IPS-NIHi7 (cell line): Measurements from ENCODE around the gene BAK1.

Experiments
- DNase-seq: peaks from one replicate; pipeline ENCODE4 v3.0.0; 2012; ENCODE audit warnings: mixed read lengths; ENCODE audit errors: extremely low spot score

Gene BAK1

DNA sequence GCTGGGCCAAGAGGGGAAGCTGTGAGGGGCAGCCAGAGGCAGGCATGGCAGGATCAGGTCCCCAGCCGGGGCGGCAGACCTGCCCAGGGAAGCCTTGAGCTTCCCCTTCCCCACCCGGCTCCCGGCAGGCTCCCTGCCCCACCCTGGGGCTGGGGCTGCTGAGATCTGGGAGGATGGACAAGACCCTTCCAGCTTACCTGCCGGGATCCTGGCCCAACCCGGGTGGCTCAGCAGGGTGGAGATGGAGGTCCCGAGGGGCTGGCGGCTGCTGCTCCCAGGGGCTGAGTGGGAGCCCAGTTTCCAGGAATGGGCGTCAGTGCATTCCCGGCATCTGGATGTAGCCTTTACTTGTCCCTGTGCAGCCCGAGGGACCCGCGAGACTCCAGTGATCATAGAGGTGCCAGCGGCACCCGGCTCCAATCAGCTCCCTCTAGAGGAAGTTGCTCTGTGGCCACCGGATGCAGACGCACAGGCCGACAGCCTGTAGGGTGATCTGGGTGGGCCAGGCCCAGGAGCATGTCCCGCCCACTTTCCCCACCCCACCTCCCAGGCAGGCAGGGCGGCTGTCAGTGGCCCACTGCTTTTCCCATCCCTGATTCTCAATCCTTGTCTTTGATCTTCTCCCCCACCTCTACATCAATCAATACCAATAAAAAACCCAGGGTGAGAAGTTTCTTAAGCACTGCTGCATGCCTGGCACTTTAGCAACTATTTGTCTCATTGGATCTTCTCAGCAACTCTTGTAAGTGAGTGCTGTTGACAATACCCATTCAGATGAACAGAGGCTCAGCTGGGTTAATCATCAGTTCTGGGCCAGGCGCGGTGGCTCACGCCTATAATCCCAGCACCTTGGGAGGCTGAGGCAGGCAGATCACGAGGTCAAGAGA is at the start of gene BAK1:
BAK1 (minus strand) TSS at position 449 of the 887 bp plus-strand sequence. CDS start 2,672 bp downstream, outside the sequence.
- DNase-seq, result peak; percentile 99

DNA sequence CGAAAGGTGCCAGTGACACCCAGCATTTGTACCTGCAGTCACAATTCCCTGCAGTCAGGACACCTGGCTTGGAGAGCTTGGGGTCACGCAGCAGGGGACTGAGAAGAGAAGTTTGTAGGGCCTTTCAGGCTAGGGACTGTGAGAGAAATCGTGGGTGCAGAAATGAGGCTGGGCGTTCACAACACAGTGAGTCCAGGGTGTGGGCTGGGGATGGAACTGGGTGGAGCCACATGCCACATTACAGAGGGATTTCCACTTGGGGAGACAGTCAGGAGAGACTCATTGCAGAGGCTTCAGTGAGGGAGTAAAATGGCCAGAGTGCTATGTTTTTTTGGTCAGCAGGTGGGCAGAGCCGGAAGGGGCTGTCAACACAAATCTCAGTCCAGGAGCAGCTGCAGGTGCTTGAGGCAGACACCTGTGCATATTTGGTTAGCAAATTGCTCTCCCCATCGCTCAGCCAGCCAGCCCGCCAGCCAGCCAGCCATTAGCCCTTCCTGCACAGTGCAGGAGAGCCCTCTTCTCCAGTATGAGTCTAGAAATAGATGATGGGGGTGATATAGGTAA is 48.4 kb upstream of the BAK1 start:
- DNase-seq, result no peak

DNA sequence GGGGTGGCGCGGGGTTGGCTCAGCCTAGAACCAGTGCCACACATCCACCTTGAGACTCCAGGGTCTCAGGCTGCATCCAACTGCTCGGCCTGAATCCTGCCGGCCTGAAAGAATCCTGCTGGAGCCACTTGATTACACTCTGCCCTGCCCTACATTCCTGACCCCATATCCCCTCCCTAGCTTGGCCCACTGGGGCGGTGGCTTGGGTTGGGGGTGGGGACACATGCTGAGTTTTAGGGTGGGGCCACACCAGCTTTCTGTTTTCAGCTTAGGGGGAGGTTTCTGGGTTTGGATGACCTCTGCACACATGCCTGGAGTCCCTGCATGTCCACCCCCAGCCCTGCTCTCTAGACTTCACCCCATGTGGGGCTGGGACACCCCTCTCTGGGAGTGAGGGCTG is 47.8 kb upstream of the BAK1 start:
- no peak for DNase-seq

DNA sequence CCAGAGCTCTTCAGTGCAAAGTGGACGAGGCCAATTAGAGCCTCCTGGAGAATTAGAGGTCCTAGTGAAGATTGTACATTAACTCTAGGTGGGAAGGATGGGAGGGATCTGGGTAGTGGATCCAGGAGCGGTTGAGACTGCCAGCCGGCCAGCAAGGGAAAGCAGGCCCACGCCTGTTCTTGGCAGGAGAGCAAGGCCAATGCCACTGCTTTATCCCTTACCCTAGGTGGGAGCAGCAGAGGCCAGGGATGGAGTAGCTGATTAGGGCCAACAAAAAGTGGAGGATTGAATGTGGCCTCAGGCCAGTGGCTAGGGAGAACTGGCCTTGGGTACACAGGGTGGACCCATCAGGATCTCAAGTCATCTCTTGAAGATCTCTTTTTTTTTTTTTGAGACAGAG is 44.8 kb upstream of the BAK1 start:
- DNase-seq, result no peak

DNA sequence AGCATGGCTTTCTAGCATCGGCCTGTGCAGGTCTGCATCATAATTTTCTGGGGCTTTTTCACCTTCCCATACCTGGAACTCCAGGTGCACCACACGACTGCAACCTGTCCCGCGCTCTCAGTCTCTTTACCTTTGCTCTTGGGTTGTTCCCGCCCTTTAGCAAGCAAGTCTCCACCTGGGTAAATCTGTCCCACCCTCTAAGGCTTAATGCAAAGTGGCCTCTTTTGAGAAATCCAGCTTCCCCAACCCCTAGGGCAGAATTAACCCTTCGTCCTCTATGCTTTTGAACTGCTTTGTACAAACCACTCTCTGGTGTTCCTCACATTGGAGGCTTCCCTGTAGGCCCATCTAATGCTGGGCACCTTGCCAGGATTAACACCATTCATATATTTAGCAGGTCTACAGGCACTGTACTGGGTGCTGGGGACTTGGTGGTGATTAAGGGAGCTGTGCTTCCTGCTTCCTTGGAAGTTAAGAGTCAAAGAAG is 43.9 kb upstream of the BAK1 start:
- no peak for DNase-seq

DNA sequence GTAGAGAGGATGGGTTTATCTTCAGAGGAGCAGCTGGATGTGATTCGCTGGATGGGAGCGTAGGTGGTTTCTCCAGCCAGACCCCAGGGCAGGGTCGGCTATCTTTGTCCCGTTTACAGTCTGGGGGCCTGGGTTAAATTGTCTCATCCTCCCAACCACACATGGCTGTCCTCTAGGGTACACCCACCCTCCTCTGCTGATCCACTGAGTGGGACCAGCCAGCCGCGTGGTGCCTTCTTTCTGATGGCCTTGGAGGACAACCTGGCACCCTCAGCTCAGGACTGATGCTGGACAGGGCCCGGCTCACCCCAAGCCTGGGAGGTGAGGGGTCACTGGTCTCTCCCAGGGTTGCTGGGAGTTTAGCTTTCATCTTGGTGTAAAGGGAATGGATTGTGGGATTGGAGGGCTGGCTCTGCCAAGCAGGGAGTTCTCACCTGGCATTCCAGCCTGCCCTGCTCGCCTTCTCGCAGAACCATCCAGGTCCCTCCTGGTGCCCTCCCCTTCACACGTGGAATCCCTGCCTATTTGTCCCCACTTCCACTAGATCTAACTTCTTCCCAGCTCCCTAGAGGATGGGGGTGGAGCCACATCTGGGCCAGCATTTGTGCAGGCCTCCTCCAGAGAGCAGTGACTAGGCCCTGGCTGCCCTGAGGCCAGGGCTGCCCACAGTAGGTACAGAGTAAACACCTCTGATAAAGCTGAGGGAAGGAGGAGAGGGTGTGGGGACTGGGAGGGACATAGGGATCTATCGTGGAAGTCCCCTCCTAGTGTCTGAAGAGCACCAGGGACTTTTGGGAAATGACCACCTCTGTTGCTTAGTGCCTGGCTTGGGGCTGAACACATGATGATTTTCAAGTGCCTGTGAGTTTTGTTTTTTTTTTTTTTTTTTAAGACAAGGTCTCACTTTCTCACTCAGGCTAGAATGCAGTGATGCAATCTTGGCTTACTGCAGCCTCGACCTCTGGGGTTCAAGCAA is 42.7 kb upstream of the BAK1 start:
- no peak for DNase-seq

DNA sequence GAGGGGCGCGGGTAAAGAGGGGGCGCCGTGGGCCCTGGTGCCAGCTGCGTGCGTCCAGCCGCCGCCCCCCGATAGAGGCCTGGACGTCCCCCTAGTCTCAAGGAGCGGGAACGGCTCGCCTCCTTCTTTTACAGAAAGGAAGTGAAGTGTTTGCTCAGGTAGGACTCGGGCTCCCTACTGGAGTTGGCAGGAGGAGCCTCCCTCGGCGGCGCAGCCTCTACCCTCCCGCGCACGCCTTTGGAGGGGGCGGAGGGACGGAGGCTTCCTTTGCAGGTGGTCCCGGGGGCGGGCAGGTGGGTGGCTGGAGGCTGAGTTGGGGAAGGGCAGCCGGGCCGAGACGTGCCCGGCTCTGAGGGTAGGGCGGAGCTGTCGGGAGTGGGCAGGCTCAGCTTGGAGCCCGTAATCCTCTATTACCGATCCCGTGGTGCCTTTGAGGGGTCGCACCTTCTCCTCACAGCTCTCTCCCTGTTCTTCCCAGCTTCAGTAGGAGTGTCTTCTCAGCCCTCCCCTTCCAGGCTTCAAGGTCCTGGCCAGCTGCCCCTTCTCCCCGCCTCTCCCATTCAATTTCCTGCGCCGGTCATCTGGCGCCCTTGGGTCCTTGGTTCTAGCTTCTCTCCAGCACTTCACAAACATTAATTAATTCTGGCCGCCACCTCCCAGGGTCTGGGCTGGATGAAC is 41.8 kb upstream of the BAK1 start:
- DNase-seq, result peak; percentile 73

DNA sequence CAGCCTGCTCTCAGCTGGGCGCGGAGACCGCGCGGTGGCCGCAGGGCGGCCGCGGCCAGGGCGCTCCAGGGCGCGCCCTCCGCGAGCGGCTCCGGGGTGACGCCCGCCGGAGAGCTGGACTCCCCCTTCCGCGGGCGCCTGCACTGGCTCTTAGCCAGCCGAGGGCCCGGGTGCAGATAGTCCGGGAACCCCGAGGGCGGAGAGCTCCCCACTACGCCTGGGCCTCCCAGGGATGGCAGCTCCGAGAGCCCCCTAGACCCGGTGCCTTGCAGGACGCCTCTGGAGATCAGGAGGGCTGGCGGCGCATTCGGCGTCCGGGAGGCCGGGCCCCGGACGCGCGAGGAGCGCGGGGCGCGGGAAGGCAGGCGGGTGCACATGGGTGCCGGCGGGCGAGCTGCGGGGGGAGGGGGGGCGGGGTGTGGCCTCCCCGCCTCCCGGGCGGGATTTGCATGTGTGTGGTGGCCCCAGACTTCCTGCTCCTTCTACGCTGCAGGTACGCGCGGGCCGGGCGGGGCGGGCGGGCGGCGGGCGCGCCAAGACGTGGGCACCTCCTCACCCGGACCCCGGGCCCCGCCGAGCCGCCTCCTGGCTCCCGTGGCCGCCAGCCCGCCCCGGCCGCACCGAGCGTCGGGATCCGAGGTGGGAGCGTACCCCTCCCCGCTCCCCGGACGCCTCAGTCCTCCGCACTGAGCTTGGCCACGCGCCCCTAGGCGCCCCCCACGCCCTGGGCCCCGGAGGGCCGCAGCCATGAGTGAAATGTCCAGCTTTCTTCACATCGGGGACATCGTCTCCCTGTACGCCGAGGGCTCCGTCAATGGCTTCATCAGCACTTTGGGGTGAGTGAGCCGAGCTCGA is 41.0 kb upstream of the BAK1 start, which contains the start of gene ITPR3:
ITPR3 (plus strand) TSS at position 467 of the 855 bp plus-strand sequence; CDS start at position 748, 281 bp downstream.
- DNase-seq, result no peak

DNA sequence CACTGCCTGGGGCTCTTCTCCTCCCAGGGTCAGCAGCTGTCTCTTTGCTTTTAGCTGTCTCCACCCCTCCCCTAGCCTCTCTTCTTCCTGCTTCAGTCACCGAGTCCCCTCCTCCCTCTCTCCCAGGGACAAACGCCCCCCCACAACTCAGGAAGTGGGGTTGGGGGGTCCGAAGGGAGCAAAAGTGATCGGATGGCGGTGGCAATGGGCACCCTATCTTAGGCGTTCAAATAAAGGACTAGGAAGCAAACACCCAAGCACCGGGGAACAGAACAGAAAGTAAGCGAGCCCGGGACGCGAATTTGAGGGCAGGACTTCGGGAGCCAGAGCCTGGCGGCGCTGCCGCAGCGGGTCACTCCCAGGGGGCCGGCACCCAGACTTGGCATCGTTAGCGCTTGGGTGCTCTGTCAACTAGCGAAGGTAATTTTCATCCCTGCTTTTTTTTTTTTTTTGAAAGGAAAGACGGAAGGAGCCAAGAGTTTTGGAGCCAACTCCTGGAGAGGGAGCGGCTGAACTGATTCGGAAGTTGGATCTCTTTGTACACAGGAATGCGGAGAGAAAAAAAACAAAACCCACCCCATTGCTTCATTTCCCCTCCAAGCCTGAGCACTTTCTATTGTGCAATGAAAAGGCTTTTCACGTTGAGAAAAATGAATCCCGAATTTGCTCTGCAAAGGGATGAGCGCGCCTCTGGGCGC is 40.2 kb upstream of the BAK1 start:
- DNase-seq, result no peak

DNA sequence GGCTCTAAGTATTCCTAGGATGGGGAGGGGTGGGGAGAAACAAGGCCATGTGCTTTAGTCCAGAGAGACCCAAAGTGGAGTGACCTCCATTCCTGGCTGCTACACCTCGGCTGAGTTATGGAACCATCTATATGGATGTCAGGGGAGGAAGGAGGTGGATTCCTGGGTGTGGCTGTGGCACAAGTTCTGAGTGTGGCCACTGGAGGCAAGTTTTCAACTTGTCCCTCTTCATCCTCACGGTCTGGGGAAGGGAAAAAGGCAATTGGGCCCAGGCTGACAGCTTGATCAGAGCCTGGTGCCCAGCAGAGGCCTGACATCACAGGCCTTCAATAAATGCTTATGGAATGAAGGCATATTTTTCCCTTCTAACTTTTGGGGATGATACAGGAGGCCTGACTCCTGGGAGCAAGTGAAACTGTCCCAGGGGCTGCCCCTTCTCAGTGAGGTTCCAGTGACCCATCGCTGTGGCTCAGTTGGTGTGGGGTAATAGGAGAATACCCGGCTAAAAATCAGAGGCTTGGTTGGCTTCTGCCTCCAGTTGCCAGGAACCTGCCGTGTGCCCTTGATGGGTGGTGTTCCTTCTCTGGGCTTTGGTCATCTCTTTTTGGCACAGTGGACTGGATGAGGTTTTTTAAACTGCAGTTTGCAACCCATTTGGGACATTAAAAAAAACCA is 39.2 kb upstream of the BAK1 start:
- no peak for DNase-seq

DNA sequence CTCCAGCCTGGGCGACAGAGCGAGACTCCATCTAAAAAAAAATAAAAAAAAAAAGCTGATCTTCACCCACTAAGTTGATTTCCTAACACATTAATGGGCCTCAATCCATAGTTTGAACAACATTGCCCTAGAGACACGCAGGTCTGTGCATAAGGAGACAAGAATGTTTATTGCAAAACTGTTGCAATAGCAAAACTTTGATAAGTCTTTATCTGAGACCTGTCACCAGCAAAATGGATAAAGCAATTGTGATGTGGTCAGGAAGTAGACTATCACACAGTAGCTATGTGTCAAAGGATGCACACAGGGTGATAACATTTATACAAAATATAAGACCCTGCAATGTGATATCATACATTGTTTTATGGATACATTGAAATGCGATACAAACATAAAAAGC is 36.8 kb upstream of the BAK1 start:
- no peak for DNase-seq

DNA sequence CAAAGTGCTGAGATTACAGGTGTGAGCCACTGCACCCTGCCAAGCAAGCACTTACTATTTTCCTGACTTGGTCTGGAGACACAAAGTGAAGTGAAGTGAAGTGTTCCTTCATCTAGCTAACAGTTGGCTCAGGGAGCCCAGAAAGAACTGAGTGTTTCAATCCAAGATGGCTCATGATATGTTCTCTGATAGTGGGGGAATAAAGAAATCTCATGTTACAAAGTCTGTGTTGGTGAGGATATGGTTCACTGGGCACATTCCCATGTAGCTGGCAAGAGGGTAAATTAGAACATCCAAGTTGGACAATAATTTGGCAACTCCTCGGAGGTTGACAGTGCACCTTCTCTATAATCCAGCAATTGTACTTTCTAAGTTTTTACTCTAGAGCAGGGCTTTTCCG is 36.0 kb upstream of the BAK1 start:
- DNase-seq, result no peak

DNA sequence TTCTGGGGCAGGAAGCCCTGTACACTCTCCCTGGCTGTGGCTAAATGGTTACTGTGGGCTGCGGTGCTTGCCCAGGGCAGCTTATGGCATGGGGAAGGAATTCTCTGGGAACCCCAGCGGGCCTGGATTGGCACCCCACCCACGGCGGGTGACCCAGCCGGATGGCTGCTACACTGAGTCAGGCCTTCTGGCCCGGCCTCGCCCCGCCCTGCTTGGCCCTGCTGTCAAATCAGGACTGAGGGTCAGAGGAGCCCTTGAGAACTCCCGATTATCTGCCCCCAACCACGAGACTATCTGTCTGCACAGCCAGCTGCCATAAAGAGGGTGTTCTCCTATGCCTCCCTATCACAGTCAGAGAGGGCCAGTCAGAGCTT is 33.7 kb upstream of the BAK1 start:
- DNase-seq, result no peak

DNA sequence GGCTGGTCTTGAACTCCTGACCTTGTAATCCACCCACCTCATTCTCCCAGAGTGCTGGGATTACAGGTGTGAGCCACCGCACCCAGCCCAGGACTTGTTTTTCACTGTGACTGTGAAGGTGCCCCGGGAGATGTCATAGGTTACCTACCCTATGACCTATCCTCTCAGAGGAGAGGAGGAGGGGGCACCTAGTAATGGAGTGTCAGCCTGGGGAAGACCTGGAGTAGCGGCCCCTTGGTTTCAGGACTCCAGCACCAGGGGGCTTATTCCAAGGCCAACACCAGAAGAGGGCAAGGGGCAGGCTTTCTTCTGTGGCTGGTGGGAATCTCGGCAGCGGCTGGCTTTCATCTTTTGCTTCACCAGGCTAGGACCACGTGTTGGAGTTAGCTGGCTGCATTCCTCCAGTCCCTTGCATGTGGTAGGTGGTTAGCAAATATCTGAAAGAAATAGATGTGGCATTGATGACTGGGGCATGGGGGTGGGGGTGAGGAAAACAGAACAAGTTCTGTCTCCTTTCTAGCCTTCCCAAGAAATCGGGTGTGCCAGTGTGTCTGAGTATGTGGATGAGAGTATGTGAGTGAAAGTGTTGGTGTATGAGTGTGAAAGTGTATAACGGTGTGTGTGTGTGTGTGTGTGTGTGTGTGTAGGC is 33.2 kb upstream of the BAK1 start:
- no peak for DNase-seq

DNA sequence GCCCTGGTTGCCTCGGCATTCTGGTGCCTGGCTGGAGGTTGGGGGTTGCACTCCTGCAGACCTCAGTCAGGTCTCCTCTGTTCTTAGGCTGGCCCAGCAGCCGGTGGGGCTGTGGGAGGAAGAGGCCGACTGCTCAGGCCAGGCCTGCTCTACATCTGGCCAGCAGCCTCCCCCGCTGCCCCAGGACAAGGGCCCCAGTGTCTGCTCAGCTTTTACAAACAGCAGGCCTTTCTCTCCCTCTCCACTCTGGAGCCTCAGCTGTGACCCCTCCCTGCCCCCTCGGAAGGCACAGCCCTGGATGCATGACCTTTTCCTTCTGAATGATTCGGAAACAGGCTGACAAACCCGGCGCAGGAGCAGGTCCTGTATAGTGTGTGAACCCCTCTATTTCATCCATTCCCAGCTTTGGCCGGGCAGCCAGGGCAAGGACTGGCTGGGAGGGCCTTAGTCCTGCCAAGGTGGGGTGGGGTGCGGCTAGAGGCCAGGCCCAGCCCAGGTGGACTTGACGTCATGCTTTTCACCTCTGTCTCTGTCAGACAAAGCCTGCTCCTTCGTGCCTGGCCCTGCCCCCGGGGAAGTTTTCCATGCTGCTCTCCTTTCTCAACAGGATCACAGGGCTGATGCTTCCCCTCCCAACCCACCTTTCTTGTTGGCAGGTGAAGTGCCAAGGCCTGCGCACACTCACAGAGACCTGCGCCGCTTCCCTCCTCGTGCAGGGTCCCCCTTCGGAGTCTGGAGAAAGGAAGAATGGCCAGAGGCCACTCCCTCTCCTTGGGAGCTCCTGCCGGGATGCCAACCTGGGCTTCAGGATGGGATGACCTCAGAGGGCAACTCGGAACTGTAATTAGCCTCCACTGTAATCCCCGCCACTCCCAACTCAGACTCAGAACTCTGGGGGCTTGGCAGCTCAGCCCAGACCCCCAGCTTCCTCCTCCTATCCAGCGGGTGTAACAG is 31.0 kb upstream of the BAK1 start:
- DNase-seq, result no peak

DNA sequence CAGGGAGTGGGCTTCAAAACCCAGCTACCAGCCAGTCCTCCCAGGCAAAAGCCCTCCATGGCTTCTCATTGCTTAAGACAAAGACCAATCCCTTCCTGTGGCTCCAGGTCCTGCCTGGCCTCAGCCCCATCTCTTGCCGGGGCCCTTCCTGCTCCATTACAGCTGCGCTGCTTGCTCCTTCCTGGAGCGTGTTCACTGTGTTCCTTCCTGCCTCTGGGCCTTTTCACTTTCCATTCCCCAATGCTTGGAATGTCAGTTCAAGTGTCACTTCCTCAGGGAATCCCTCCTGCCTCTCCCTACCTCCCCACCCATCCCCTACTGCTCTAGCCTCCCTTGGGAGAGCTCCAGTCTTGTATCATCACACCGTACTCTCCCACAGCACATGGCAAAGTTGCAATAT is 30.0 kb upstream of the BAK1 start:
- DNase-seq, result no peak

DNA sequence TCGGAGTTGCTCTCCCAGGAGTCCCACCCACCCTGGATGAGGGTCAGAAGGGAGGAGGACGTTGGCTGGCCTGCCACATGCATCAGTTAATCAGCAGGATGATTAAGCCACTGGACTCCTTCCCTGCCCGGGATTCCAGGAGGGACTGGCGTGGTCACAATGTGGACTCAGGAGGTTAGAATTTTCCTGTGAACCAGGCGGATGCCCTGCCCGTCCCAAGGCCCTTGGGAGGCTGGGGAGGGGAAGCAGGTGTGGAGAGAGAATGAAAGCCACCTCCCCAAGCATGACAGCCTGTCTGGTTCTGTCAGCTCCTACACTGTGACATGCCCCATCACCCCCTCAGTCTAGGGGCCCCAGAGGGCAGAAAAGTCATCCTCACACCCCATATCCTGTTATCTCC is 29.5 kb upstream of the BAK1 start:
- DNase-seq, result no peak

DNA sequence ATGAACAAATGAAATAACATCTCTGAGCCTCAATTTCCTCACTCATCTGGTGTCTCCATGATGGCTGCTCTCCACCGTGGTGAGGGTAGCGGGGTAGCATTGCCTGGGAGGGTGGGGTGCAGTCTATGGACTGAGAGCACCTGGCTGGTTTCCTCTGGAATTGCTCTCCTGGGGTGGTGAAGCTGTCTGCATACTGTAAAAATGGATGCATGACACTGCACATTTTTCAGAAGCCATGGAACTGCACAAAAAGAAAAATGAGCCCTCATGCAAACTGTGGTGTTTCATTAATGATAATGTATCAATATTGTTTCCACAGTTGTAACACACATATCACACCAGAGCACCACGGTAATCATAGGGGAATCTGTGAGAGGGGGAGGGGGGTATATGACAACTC is 28.9 kb upstream of the BAK1 start:
- DNase-seq, result no peak
